C4-2B (cell line): ENCODE measurements around the gene RNF20.

Source experiments
- CTCF ChIP-seq: fragments of 450-650 bp; conservative IDR thresholded peaks from 2 replicates; pipeline ENCODE4 v1.5.1; 2017; ENCODE audit warnings: mild to moderate bottlenecking
- ZFX ChIP-seq: fragments of 450-650 bp; IDR thresholded peaks from 2 replicates; pipeline ENCODE4 v1.6.1; 2017

GRCh38 chr9:101510459-101510858 lies 23.2 kb upstream of the RNF20 start:
- TF ChIP-seq CTCF (no peak), ZFX (no peak)
